Caco-2 (cell line): Measurements from ENCODE around the gene PLSCR2. TPM values are rescaled to one million over a fixed set of nuclear protein-coding genes. Genes with fewer than 3 reads are reported as not detected.

ENCODE experiments used
- BruUV-seq: library from RNA; stranded (reverse); fragments of 400-500 nt; replicated peaks from 2 replicates; lab custom pipeline; 2021; lab: Mats Ljungman, UMichigan
- CTCF ChIA-PET: fragments of 300-600 bp; sonication (Branson Sonifier 250); formaldehyde crosslinking; loops from one replicate; lab custom pipeline; 2022; ENCODE audit warnings: antibody characterized with exemption; lab: Charles Lee
- POLR2A ChIA-PET: fragments of 300-600 bp; sonication (Branson Sonifier 250); formaldehyde crosslinking; loops from one replicate; lab custom pipeline; 2022; ENCODE audit warnings: antibody characterized with exemption; lab: Charles Lee
- DNase-seq, 2 experiments: peaks; one replicate each; pipeline versions ENCODE4 v3.0.0 to v3.0.0-alpha.2; 2020 to 2022
- H3K27me3 ChIP-seq: replicated peaks from 2 replicates; pipeline ENCODE4 v1.6.0; 2011; ENCODE audit warnings: low read length; ENCODE audit not compliant: control insufficient read depth, insufficient read depth
- H3K36me3 ChIP-seq: 2 replicates; pipeline ENCODE4 v1.5.1; 2011; ENCODE audit warnings: low read length; ENCODE audit not compliant: control insufficient read depth, insufficient read depth
- H3K4me1 ChIP-seq: fragments of 250-450 bp; sonication (Bioruptor Pico); 2 replicates; pipeline ENCODE4 v1.5.1; 2020; ENCODE audit warnings: mild to moderate bottlenecking
- H3K4me3 ChIP-seq: 2 replicates; pipeline ENCODE4 v1.5.1; 2011; ENCODE audit warnings: low read depth, mild to moderate bottlenecking, control low read depth, low read length
- H3K9me3 ChIP-seq: fragments of 250-450 bp; sonication (Bioruptor Pico); 2 replicates; pipeline ENCODE4 v1.5.1; 2020; ENCODE audit warnings: mild to moderate bottlenecking, moderate library complexity
- H3K27ac Mint-ChIP-seq: one replicate; pipeline ENCODE4 v1.8.0; 2022; ENCODE audit warnings: mixed read lengths; ENCODE audit not compliant: unreplicated experiment
- H3K27me3 Mint-ChIP-seq: one replicate; pipeline ENCODE4 v1.8.0; 2022; ENCODE audit warnings: mixed read lengths; ENCODE audit not compliant: insufficient read depth, unreplicated experiment
- H3K36me3 Mint-ChIP-seq: one replicate; pipeline ENCODE4 v1.8.0; 2022; ENCODE audit warnings: mild to moderate bottlenecking, mixed read lengths; ENCODE audit not compliant: insufficient read depth, unreplicated experiment
- H3K4me1 Mint-ChIP-seq: one replicate; pipeline ENCODE4 v1.8.0; 2022; ENCODE audit warnings: low read depth, mixed read lengths; ENCODE audit not compliant: unreplicated experiment
- H3K4me3 Mint-ChIP-seq: one replicate; pipeline ENCODE4 v1.8.0; 2022; ENCODE audit warnings: mild to moderate bottlenecking, moderate library complexity, mixed read lengths; ENCODE audit not compliant: unreplicated experiment
- H3K9me3 Mint-ChIP-seq: one replicate; pipeline ENCODE4 v1.8.0; 2022; ENCODE audit warnings: mixed read lengths; ENCODE audit not compliant: unreplicated experiment
- CTCF ChIP-seq, 2 experiments: fragments of 200-600 bp in 1 of 2; IDR thresholded peaks; 1 replicate in 1 of 2; 2 replicates in 1 of 2; pipeline versions ENCODE4 v1.5.1 to v1.8.0; 2011 to 2022; ENCODE audit warnings: antibody characterized with exemption in 1 of 2, control low read depth in 1 of 2, inconsistent platforms in 1 of 2, low read depth in 1 of 2, low read length in 1 of 2, mild to moderate bottlenecking in 1 of 2, moderate library complexity in 1 of 2; ENCODE audit not compliant: insufficient read depth in 1 of 2, severe bottlenecking in 1 of 2, unreplicated experiment in 1 of 2
- intact Hi-C: fragments of 100-400 bp; cut with micrococcal nuclease; formaldehyde crosslinking; loops from one replicate; pipeline ENCODE4 v1.10.0; 2022; ENCODE audit not compliant: unreplicated experiment
- total RNA-seq: library from RNA; stranded (reverse); gene quantifications from 2 replicates; pipeline ENCODE4 v1.2.3, GENCODE V29; 2022

PLSCR2 gene
- total RNA-seq, 1 experiment from 2014 or later: not detected

DNA sequence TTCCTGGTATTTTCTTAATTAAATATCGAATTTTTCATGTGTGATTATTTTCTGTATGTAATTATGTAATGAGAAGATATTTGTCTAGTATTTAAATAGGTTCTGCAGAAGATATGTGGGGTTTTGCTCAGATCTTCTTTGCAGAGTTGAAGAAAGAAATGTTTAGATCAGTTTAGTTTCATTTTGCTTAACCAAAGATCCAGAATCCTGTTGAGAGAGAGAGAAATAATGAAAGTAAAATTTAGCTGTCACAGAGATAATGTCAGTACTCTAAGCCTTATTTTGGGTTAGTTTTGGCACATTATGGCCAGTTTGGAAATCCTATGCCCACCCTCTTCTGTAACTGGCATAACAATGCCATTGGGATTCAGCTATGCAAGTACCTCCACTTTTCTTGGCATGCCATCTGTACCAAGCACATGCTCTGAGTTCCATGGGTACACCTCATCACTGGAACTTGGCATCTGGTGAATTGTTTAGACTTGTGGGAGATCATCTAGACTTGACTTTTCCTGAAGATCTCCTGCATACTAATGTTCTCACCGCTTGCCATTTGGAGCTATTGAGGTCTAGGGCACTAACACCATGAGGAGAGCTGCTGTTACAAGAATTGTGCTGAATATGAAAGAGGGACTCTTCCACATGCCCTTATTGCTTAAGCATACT, 44.2 kb upstream of the PLSCR2 start:
- ChIA-PET POLR2A (no interaction called here), CTCF (no interaction called here)
- Histone ChIP-seq H3K27me3 (no peaks in the 10 kb centered on the region), H3K4me3 (no peak overlapping the region), H3K9me3 (no peaks in the 10 kb centered on the region), H3K36me3 (no peaks in the 10 kb centered on the region), H3K4me1 (peaks cover 23% of the 10 kb centered on the region)
- Mint-ChIP-seq H3K4me1 (peaks cover 14% of the 10 kb centered on the region), H3K4me3 (no peak overlapping the region), H3K9me3 (no peaks in the 10 kb centered on the region), H3K27ac (no peak overlapping the region), H3K36me3 (no peaks in the 10 kb centered on the region), H3K27me3 (no peaks in the 10 kb centered on the region)
- intact Hi-C loops: no loop called here
- no TSS peak for BruUV-seq
- no peak for DNase-seq
- no peak for TF ChIP-seq CTCF (IDR thresholded peaks at IDR 0.05; ENCODE audit: insufficient read depth in 1 of 2, low read depth in 1 of 2, low read length in 1 of 2, severe bottlenecking in 1 of 2, unreplicated experiment in 1 of 2)

DNA sequence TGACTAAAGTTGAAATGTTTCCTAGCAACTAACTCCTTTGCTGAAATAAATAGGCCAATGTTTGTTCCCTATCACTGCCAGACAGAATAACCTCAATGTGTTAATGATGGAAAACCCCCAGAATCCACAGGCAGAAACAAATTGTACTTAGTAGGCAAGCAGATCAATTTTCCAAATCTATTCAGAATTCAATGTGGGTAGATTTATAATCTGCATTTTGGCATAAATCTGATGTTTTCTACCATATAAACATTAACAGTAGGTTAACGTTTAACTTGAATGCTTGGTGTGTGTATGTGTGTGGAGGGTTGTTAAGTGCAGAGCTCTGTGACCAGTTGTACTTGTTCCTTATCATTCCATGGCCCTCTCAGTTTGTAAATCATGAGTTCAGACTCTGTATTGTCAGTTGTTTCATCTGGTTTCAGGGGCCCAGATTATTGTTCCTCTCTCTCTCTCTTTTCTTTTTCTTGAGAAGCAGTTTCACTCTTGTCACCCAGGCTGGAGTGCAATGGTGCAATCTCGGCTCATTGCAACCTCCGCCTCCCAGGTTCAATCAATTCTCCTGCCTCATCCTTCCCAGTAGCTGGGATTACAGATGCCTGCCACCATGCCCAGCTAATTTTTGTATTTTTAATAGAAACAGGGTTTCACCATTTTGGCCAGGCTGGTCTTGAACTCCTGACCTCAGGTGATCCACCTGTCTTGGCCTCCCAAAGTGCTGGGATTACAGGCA, 42.2 kb upstream of the PLSCR2 start:
- BruUV-seq: no TSS peak
- Mint-ChIP-seq H3K27ac (no peak overlapping the region), H3K9me3 (no peaks in the 10 kb centered on the region), H3K4me3 (peak overlapping the region; percentile 29), H3K36me3 (no peaks in the 10 kb centered on the region), H3K4me1 (peaks cover 8% of the 10 kb centered on the region), H3K27me3 (no peaks in the 10 kb centered on the region)
- CTCF ChIA-PET: no interaction called here
- H3K36me3 ChIP-seq: no peaks in the 10 kb centered on the region
- no peak overlapping the region for H3K4me3 ChIP-seq
- peak in 1 of 2 experiments; percentile 32 for DNase-seq
- peaks cover 24% of the 10 kb centered on the region for H3K4me1 ChIP-seq
- POLR2A ChIA-PET: no interaction called here
- H3K27me3 ChIP-seq: no peaks in the 10 kb centered on the region
- TF ChIP-seq CTCF (IDR thresholded peaks at IDR 0.05; ENCODE audit: insufficient read depth in 1 of 2, low read depth in 1 of 2, low read length in 1 of 2, severe bottlenecking in 1 of 2, unreplicated experiment in 1 of 2): no peak
- intact Hi-C loops: no loop called here
- H3K9me3 ChIP-seq: no peaks in the 10 kb centered on the region

DNA sequence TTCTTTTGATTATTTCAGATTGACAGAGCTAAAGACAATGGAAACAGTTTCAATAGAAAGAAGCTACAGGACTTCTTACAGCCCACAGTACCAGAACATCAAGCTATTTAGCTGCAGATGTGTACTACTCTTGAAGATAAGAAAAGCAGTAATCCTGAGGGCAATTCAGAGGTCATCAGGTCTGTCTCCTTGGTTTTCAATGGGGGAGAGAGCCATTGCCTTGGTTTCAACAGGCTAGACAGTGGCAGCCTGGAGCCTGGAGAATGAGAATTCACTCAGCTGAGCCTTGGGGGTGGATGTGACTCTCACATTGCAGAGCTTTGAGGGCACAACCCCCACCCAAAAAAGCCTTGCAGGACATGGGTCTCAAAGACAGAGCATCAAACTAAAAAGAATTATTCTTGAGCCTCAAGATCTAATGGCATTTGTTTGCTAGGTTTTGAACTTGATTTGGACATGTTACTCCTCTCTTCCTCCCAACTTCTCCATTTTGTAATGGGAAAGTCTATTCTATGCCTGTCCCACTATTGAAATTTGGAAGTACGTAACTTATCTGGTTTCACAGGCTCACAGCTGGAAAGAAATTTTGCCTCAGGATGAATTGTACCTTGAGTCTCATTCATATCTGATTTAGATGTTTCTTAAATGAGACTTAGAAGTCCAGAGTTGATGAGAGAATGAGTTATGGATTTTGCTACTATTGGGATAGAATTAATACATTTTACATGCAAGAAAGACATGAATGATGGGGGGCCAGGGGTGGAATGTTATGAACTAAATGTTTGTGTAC, 38.2 kb upstream of the PLSCR2 start:
- TF ChIP-seq CTCF (IDR thresholded peaks at IDR 0.05; ENCODE audit: insufficient read depth in 1 of 2, low read depth in 1 of 2, low read length in 1 of 2, severe bottlenecking in 1 of 2, unreplicated experiment in 1 of 2): no peak

More for the DNA sequence above, 38.2 kb upstream of the PLSCR2 start:
- H3K36me3 ChIP-seq: no peaks in the 10 kb centered on the region
- CTCF ChIA-PET: no interaction called here
- Mint-ChIP-seq H3K36me3 (no peaks in the 10 kb centered on the region), H3K27ac (no peak overlapping the region), H3K27me3 (no peaks in the 10 kb centered on the region), H3K4me1 (peaks cover 25% of the 10 kb centered on the region), H3K4me3 (no peak overlapping the region), H3K9me3 (no peaks in the 10 kb centered on the region)
- peaks cover 42% of the 10 kb centered on the region for H3K4me1 ChIP-seq
- intact Hi-C loops: no loop called here
- no peaks in the 10 kb centered on the region for H3K27me3 ChIP-seq
- POLR2A ChIA-PET: no interaction called here
- no peak overlapping the region for H3K4me3 ChIP-seq
- BruUV-seq: no TSS peak
- no peaks in the 10 kb centered on the region for H3K9me3 ChIP-seq
- no peak for DNase-seq
